A673 (cell line): ENCODE data around the gene ACTMAP.

Source experiments
- EZH2 ChIP-seq: fragments of 200-600 bp; sonication (generic); IDR thresholded peaks from 2 replicates; pipeline ENCODE4 v1.6.1; 2017; ENCODE audit warnings: borderline replicate concordance, low read depth, mild to moderate bottlenecking, mixed read lengths, antibody characterized with exemption, low read length; ENCODE audit not compliant: poor library complexity, severe bottlenecking
- TF ChIP-seq, protein P1 (sequence below): fragments of 300-800, 200-600 bp; sonication (generic); conservative IDR thresholded peaks from 2 replicates; pipeline ENCODE4 v1.5.1; 2017; ENCODE audit warnings: low read depth, mild to moderate bottlenecking, antibody characterized with exemption, low read length, moderate library complexity, mixed read lengths

DNA sequence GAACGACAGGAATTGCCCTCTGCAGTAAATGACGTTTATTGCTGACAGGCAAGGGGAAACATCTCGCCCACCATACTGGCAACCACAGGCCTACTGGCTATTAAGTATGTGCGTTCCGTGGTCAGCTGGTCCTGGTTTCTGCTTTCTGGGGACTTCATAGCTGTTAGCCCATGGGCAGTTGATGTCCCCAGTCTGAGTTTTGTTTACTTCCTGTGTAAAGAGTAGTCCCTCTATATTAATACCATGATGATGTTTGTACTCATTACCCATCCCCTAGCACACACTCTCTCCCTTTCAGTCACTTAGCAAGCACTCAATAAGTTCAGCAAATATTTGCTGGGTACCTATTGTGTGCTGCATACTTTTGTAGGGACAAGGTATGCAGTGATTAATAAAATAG, 18.6 kb upstream of the ACTMAP start:
- TF ChIP-seq, protein P1, sequence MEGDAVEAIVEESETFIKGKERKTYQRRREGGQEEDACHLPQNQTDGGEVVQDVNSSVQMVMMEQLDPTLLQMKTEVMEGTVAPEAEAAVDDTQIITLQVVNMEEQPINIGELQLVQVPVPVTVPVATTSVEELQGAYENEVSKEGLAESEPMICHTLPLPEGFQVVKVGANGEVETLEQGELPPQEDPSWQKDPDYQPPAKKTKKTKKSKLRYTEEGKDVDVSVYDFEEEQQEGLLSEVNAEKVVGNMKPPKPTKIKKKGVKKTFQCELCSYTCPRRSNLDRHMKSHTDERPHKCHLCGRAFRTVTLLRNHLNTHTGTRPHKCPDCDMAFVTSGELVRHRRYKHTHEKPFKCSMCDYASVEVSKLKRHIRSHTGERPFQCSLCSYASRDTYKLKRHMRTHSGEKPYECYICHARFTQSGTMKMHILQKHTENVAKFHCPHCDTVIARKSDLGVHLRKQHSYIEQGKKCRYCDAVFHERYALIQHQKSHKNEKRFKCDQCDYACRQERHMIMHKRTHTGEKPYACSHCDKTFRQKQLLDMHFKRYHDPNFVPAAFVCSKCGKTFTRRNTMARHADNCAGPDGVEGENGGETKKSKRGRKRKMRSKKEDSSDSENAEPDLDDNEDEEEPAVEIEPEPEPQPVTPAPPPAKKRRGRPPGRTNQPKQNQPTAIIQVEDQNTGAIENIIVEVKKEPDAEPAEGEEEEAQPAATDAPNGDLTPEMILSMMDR, result no peak
- no peak for TF ChIP-seq EZH2
